Urinary bladder (tissue), 4 donors: Measurements from ENCODE around the gene PICK1. TPM values are rescaled to one million over a fixed set of nuclear protein-coding genes. Genes with fewer than 3 reads are reported as not detected.

Experiments used
- DNase-seq: peaks from one replicate; pipeline ENCODE4 v3.0.0-alpha.2; 2015; ENCODE audit errors: extremely low spot score
- H3K27ac ChIP-seq: one replicate; pipeline ENCODE4 v1.5.1; 2013; ENCODE audit warnings: low read depth, mild to moderate bottlenecking, moderate library complexity
- H3K36me3 ChIP-seq: one replicate; pipeline ENCODE4 v1.6.1; 2013; ENCODE audit warnings: mild to moderate bottlenecking, moderate library complexity; ENCODE audit not compliant: insufficient read depth
- H3K4me1 ChIP-seq: one replicate; pipeline ENCODE4 v1.6.1; 2013; ENCODE audit warnings: mild to moderate bottlenecking, moderate library complexity; ENCODE audit not compliant: insufficient read depth
- H3K4me3 ChIP-seq: one replicate; pipeline ENCODE4 v1.5.1; 2013; ENCODE audit warnings: low read depth, low read length
- WGBS: extraction: QIAGEN DNeasy Blood & Tissue Kit; methylation state at CpG from one replicate; pipeline ENCODE4 v1.1.7; 2013; 5-methylcytosine and 5-hydroxymethylcytosine counted together
- polyA plus RNA-seq: library from polyadenylated mRNA; stranded (reverse); fragments of 200-250 nt; gene quantifications from one replicate; pipeline ENCODE4 v1.2.3, GENCODE V29; 2013
- total RNA-seq: library from RNA; depleted of rRNA; stranded (reverse); fragments of >200 nt; gene quantifications from one replicate; pipeline ENCODE4 v1.2.3, GENCODE V29; 2014
- donor health status: healthy with polysubstance abuse.
- donor health status: healthy.

Gene PICK1
- total and polyA plus RNA-seq, 2 donors: 13.7 to 19.4 TPM

GRCh38 chr22:38050720-38051119 is 6.5 kb upstream of the PICK1 start:
- no peaks in the 10 kb centered on the region for H3K4me1 ChIP-seq
- no peak overlapping the region for H3K27ac ChIP-seq
- no peak overlapping the region for H3K4me3 ChIP-seq
- no peak for DNase-seq
- 92% methylated on average over 7 of the region's 7 CpGs for WGBS
- H3K36me3 ChIP-seq: no peaks in the 10 kb centered on the region

- 85% methylated on average over 8 of the region's 8 CpGs for WGBS
- no peak overlapping the region for H3K4me3 ChIP-seq
- no peak for DNase-seq
- no peaks in the 10 kb centered on the region for H3K36me3 ChIP-seq
- no peak overlapping the region for H3K27ac ChIP-seq
- no peaks in the 10 kb centered on the region for H3K4me1 ChIP-seq
Observed at GRCh38 chr22:38051261-38051660, 5.9 kb upstream of the PICK1 start.

GRCh38 chr22:38051900-38052862 is 5.0 kb upstream of the PICK1 start:
- 28% methylated on average over 30 of the region's 30 CpGs for WGBS
- no peaks in the 10 kb centered on the region for H3K4me1 ChIP-seq
- no peak for DNase-seq
- no peaks in the 10 kb centered on the region for H3K36me3 ChIP-seq
- no peak overlapping the region for H3K4me3 ChIP-seq
- no peak overlapping the region for H3K27ac ChIP-seq

GRCh38 chr22:38062791-38063190 is 5.6 kb downstream of the PICK1 start:
- DNase-seq: no peak
- Histone ChIP-seq H3K4me1 (no peaks in the 10 kb centered on the region), H3K27ac (no peak overlapping the region), H3K36me3 (peaks cover 3% of the 10 kb centered on the region), H3K4me3 (no peak overlapping the region)
- WGBS: 82% methylated on average over 6 of the region's 6 CpGs

GRCh38 chr22:38065539-38065938 is 8.3 kb downstream of the PICK1 start:
- H3K27ac ChIP-seq: no peak overlapping the region
- H3K36me3 ChIP-seq: no peaks in the 10 kb centered on the region
- no peaks in the 10 kb centered on the region for H3K4me1 ChIP-seq
- H3K4me3 ChIP-seq: no peak overlapping the region
- 95% methylated on average over 8 of the region's 8 CpGs for WGBS
- DNase-seq: no peak

- Histone ChIP-seq H3K4me3 (no peak overlapping the region), H3K27ac (no peak overlapping the region), H3K36me3 (peaks cover 3% of the 10 kb centered on the region), H3K4me1 (no peaks in the 10 kb centered on the region)
- no peak for DNase-seq
- 80% methylated on average over 13 of the region's 13 CpGs for WGBS
Observed at GRCh38 chr22:38066381-38067027, 9.3 kb downstream of the PICK1 start.

- WGBS: 85% methylated on average over 8 of the region's 8 CpGs
- Histone ChIP-seq H3K4me1 (no peaks in the 10 kb centered on the region), H3K4me3 (no peak overlapping the region), H3K27ac (no peak overlapping the region), H3K36me3 (peaks cover 4% of the 10 kb centered on the region)
- DNase-seq: no peak
Observed at GRCh38 chr22:38067028-38067415, 9.8 kb downstream of the PICK1 start.

- no peaks in the 10 kb centered on the region for H3K4me1 ChIP-seq
Observed at GRCh38 chr22:38067761-38068360, 10.7 kb downstream of the PICK1 start.

GRCh38 chr22:38068641-38069371 is 11.6 kb downstream of the PICK1 start:
- Histone ChIP-seq H3K27ac (no peak overlapping the region), H3K36me3 (peaks cover 6% of the 10 kb centered on the region), H3K4me3 (no peak overlapping the region), H3K4me1 (no peaks in the 10 kb centered on the region)
- WGBS: 76% methylated on average over 13 of the region's 13 CpGs
- DNase-seq: no peak

More at GRCh38 chr22:38067761-38068360, 10.7 kb downstream of the PICK1 start:
- H3K4me3 ChIP-seq: no peak overlapping the region
- H3K27ac ChIP-seq: no peak overlapping the region
- no peak for DNase-seq
- WGBS: 89% methylated on average over 13 of the region's 13 CpGs
- H3K36me3 ChIP-seq: peaks cover 6% of the 10 kb centered on the region

GRCh38 chr22:38069372-38070249 is 12.4 kb downstream of the PICK1 start:
- H3K36me3 ChIP-seq: peaks cover 6% of the 10 kb centered on the region
- H3K4me1 ChIP-seq: no peaks in the 10 kb centered on the region
- no peak for DNase-seq
- H3K27ac ChIP-seq: no peak overlapping the region
- no peak overlapping the region for H3K4me3 ChIP-seq
- WGBS: 39% methylated on average over 21 of the region's 21 CpGs

- WGBS: 78% methylated on average over 11 of the region's 11 CpGs
- H3K4me1 ChIP-seq: no peaks in the 10 kb centered on the region
- peaks cover 6% of the 10 kb centered on the region for H3K36me3 ChIP-seq
- H3K27ac ChIP-seq: no peak overlapping the region
- no peak overlapping the region for H3K4me3 ChIP-seq
- DNase-seq: no peak
Observed at GRCh38 chr22:38070250-38070921, 13.2 kb downstream of the PICK1 start.
